Peyer's patch (tissue), 4 donors: Measurements from ENCODE around the gene TIMM22.

Experiments
- POLR2A ChIP-seq, 2 donors: fragments of 450-650 bp; IDR thresholded peaks; one replicate each; pipeline ENCODE4 v1.5.1; 2017; ENCODE audit warnings: antibody characterized with exemption in 2 of 2, mild to moderate bottlenecking in 2 of 2, moderate library complexity in 2 of 2
- TF ChIP-seq, protein P1 (sequence below), 6 experiments: fragments of 450-650 bp in 4 of 6; fragments of 200-600 bp in 2 of 6; sonication (generic) in 1 of 6; IDR thresholded peaks; one replicate each; pipeline ENCODE4 v1.5.1; 2017 to 2019; ENCODE audit warnings: antibody characterized with exemption in 6 of 6, mild to moderate bottlenecking in 3 of 6, moderate library complexity in 1 of 6

DNA sequence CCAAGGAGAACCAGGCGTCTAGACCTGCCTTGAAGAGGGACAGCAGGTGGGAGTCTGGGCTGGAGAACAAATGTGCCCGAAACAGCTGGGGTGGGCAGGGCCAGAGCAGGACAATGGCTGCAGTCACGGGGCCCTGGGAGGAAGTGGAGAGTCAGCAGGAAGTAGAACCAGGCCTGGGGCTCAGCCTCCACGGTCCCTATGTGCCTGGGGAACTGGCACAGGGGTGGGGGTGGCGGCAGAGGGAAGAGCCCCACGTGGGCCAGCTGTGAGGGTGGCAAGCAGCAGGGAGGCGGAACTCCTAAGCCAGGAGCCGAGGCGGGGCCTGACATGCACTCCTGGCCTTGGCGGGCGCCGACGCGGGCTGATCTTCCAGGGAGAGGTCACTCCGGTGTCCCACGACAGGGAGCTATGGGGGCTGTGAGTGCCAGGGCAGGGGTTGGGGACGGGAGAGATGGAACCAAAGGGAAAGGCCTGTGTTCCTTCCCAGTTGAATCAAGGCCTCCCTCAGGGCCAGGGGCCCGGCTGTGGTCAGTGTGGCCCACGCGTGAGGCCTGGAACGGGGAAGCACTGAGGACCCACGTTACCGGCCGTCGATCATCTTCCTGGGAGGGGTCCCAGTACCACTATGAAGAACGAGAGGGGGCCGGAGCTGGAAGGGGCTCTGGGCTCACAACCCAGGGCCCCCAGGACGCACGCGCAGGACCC lies 42.7 kb downstream of the TIMM22 start:
- TF ChIP-seq, protein P1, sequence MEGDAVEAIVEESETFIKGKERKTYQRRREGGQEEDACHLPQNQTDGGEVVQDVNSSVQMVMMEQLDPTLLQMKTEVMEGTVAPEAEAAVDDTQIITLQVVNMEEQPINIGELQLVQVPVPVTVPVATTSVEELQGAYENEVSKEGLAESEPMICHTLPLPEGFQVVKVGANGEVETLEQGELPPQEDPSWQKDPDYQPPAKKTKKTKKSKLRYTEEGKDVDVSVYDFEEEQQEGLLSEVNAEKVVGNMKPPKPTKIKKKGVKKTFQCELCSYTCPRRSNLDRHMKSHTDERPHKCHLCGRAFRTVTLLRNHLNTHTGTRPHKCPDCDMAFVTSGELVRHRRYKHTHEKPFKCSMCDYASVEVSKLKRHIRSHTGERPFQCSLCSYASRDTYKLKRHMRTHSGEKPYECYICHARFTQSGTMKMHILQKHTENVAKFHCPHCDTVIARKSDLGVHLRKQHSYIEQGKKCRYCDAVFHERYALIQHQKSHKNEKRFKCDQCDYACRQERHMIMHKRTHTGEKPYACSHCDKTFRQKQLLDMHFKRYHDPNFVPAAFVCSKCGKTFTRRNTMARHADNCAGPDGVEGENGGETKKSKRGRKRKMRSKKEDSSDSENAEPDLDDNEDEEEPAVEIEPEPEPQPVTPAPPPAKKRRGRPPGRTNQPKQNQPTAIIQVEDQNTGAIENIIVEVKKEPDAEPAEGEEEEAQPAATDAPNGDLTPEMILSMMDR (IDR thresholded peaks at IDR 0.05) = no peak
- TF ChIP-seq POLR2A (IDR thresholded peaks at IDR 0.05) = no peak
